ENCODE measurements around the gene MBTPS1. TPM values are rescaled to one million over a fixed set of nuclear protein-coding genes. Genes with fewer than 3 reads are reported as not detected.

Gene MBTPS1
- total RNA-seq, 4 donors from 2014 or later = 70.0 to 116 (median 86.5) TPM

GRCh38 chr16:84009282-84009681 lies 107.5 kb downstream of the MBTPS1 start:
- no peak for DNase-seq (ENCODE audit: low spot score in 2 of 2)
- H3K4me1 ChIP-seq = no peaks in the 10 kb centered on the region
- no peak overlapping the region for H3K4me3 ChIP-seq
- H3K9me3 ChIP-seq = no peaks in the 10 kb centered on the region
- TF ChIP-seq POLR2A (IDR thresholded peaks at IDR 0.05) (no peak), CTCF (IDR thresholded peaks at IDR 0.05) (no peak)
- H3K27ac ChIP-seq = no peak overlapping the region
- WGBS = 95% methylated on average over 5 of the region's 6 CpGs
- H3K36me3 ChIP-seq = no peaks in the 10 kb centered on the region
- H3K27me3 ChIP-seq = peaks cover 3% of the 10 kb centered on the region

- no peak overlapping the region for H3K4me3 ChIP-seq
- no peak for DNase-seq (ENCODE audit: low spot score in 2 of 2)
- TF ChIP-seq CTCF (IDR thresholded peaks at IDR 0.05) = no peak
- TF ChIP-seq POLR2A (IDR thresholded peaks at IDR 0.05) = no peak
- no peak for TF ChIP-seq POLR2AphosphoS5 (IDR thresholded peaks at IDR 0.05)
- peaks cover 7% of the 10 kb centered on the region for H3K27me3 ChIP-seq
- WGBS = 60% methylated on average over 8 of the region's 8 CpGs
- H3K27ac ChIP-seq = no peak overlapping the region
- H3K4me1 ChIP-seq = no peaks in the 10 kb centered on the region
- H3K36me3 ChIP-seq = no peaks in the 10 kb centered on the region
- H3K9me3 ChIP-seq = no peaks in the 10 kb centered on the region
These were observed 108.8 kb downstream of the MBTPS1 start for GRCh38 chr16:84007965-84008364.

GRCh38 chr16:84007520-84007919 lies 109.2 kb downstream of the MBTPS1 start:
- no peaks in the 10 kb centered on the region for H3K36me3 ChIP-seq
- H3K4me3 ChIP-seq = no peak overlapping the region
- no peak overlapping the region for H3K27ac ChIP-seq
- no peaks in the 10 kb centered on the region for H3K9me3 ChIP-seq
- peaks cover 11% of the 10 kb centered on the region for H3K27me3 ChIP-seq
- 78% methylated on average over 4 of the region's 4 CpGs for whole genome bisulfite sequencing
- TF ChIP-seq EP300 (IDR thresholded peaks at IDR 0.05) = no peak
- no peak for TF ChIP-seq CTCF (IDR thresholded peaks at IDR 0.05)
- no peak for TF ChIP-seq POLR2AphosphoS5 (IDR thresholded peaks at IDR 0.05)
- TF ChIP-seq POLR2A (IDR thresholded peaks at IDR 0.05) = no peak
- no peaks in the 10 kb centered on the region for H3K4me1 ChIP-seq
- no peak for DNase-seq (ENCODE audit: low spot score in 2 of 2)

GRCh38 chr16:84005391-84005790 lies 111.4 kb downstream of the MBTPS1 start:
- peaks cover 13% of the 10 kb centered on the region for H3K27me3 ChIP-seq
- no peaks in the 10 kb centered on the region for H3K36me3 ChIP-seq
- no peak overlapping the region for H3K27ac ChIP-seq
- no peak overlapping the region for H3K4me3 ChIP-seq
- DNase-seq (ENCODE audit: low spot score in 2 of 2) = no peak
- WGBS = 69% methylated on average over 5 of the region's 5 CpGs
- no peaks in the 10 kb centered on the region for H3K9me3 ChIP-seq
- H3K4me1 ChIP-seq = no peaks in the 10 kb centered on the region
- TF ChIP-seq POLR2A (IDR thresholded peaks at IDR 0.05) = no peak
- TF ChIP-seq POLR2AphosphoS5 (IDR thresholded peaks at IDR 0.05) = no peak
- no peak for TF ChIP-seq CTCF (IDR thresholded peaks at IDR 0.05)
- no peak for TF ChIP-seq EP300 (IDR thresholded peaks at IDR 0.05)

DNA sequence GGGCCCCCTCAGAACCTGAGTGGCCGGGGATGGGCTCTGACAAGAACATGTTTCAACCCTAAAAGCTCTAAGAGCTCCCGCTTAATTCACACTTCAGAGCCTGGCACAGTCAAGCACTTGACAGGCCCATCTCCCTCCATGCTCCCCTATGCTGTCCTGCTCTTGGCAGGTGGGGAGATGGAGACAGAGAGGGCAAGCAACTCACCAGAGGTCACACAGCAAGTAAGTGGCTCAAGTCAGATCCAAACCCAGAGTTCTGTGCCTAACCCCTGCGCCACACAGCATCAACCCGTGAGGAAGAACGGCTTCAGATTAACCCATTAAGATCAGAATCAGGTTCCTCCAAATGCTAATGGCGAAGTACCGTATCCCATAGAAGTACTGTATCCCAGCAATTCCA lies 112.3 kb downstream of the MBTPS1 start:
- no peaks in the 10 kb centered on the region for H3K36me3 ChIP-seq
- WGBS = 73% methylated on average over 6 of the region's 7 CpGs
- no peak for DNase-seq (ENCODE audit: low spot score in 2 of 2)
- H3K27me3 ChIP-seq = peaks cover 13% of the 10 kb centered on the region
- H3K4me3 ChIP-seq = no peak overlapping the region
- no peak overlapping the region for H3K27ac ChIP-seq
- TF ChIP-seq POLR2AphosphoS5 (IDR thresholded peaks at IDR 0.05) = no peak
- TF ChIP-seq CTCF (IDR thresholded peaks at IDR 0.05) = no peak
- TF ChIP-seq POLR2A (IDR thresholded peaks at IDR 0.05) = no peak
- no peak for TF ChIP-seq EP300 (IDR thresholded peaks at IDR 0.05)
- no peaks in the 10 kb centered on the region for H3K4me1 ChIP-seq
- H3K9me3 ChIP-seq = no peaks in the 10 kb centered on the region

Other genes with a start within 250 kb of the MBTPS1 start
- gene MLYCD, start 217.8 kb downstream of the MBTPS1 start, total RNA-seq = 10 to 100 TPM in 1 of 4 donors, 1 to 10 TPM in 3; 4.4 to 23.7 (median 5.7) TPM
- 1 to 10 TPM; 1.0 to 2.2 (median 1.5) TPM for gene OSGIN1, start 163.7 kb downstream of the MBTPS1 start, total RNA-seq
- gene NECAB2, start 148.7 kb downstream of the MBTPS1 start, total RNA-seq = not detected
- gene SLC38A8, start 74.1 kb downstream of the MBTPS1 start, total RNA-seq = not detected
- 10 to 100 TPM in 3 of 4 donors, 1 to 10 TPM in 1; 8.3 to 22.8 (median 12.4) TPM for gene HSDL1, start 28.2 kb upstream of the MBTPS1 start, total RNA-seq
- under 1 TPM in 2 of 4 donors, not detected in 2; 0.72 to 0.89 TPM for gene DNAAF1, start 28.4 kb upstream of the MBTPS1 start, total RNA-seq
- 10 to 100 TPM; 46.7 to 75.5 (median 55.2) TPM for gene TAF1C, start 70.1 kb upstream of the MBTPS1 start, total RNA-seq
- 1 to 10 TPM in 3 of 4 donors, not detected in 1; 1.9 to 2.6 (median 2.4) TPM for gene ADAD2, start 74.2 kb upstream of the MBTPS1 start, total RNA-seq
- not detected for gene KCNG4, start 123.1 kb upstream of the MBTPS1 start, total RNA-seq
- gene WFDC1, start 177.9 kb upstream of the MBTPS1 start, total RNA-seq = 1 to 10 TPM in 2 of 4 donors, under 1 TPM in 1, not detected in 1; 0.49 to 1.4 (median 1.3) TPM

Measured in suprapubic skin (tissue), 4 donors.